Right forelimb (tissue), 1 donor: ENCODE results near the gene GAB2.
"Not testable (repeated sequence)": the region's sequence is repeated elsewhere in the genome, so short reads cannot be mapped to it uniquely, and the experiment has no call there.

Source experiments
- DNase-seq: peaks from one replicate; pipeline ENCODE4 v3.0.0-alpha.2; 2018

GAB2 gene

DNA sequence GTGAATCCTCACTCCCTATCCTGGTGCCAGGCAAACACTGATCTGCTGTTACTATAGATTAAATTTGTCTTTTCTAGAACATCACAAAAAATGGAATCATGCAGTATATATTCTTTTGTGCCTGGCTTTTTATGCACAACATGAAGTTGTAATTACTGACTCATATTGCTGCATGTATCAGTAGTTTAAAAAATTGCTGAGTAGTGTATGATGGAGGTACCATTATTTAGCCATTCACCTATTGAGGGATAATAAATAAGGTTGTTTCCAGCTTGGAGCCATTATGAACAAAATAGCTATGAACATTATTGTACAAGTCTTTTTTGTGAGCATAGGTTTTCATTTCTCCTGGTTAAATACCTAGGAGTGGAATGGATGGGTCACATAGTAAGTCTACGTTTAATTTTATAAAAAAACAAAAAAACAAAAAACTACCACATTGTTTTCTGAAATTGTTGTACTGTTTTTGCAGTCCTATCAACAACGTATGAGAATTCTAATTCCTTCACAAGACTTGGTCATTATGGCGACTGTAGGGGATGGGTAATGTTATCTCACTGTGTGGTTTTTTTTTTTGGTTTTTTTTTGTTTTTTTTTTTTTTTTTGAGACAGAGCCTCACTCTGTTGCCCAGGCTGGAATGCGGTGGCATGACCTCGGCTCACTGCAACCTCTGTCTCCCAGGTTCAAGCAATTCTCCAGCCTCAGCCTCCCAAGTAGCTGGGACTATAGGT lies 117.3 kb downstream of the GAB2 start:
- DNase-seq, result no peak

DNA sequence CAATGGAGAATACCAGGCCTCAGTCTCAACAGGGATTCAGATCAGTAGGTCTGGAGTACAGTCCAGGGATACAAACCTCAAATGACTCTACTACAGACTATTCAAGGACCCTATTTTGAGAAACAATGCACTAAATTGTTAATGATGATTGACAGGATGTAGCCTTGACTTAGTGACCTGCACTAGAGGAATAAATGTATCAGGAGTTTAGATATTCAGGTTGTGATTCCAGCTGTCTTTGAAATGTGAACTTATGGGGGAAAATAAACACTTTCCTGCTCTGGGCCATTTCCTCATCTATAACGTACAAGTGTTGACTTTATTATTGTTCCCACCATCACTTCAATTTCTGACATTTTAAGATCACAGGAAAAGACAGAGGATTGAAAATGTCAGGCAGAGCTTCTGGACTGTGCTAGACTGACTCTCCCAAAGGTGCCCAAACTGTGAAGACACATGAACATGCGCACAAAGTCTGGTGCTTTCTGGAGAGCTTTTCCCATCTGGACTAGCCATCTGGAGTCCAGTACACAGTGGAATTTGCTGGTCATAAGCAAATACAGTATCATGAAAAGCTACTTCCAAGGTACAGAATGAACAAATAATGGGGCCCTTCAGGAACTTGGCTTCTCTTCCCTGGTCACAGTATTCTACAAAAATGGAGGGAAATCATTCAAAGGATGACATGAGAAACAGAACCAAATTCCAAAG lies 118.5 kb downstream of the GAB2 start:
- no peak for DNase-seq

DNA sequence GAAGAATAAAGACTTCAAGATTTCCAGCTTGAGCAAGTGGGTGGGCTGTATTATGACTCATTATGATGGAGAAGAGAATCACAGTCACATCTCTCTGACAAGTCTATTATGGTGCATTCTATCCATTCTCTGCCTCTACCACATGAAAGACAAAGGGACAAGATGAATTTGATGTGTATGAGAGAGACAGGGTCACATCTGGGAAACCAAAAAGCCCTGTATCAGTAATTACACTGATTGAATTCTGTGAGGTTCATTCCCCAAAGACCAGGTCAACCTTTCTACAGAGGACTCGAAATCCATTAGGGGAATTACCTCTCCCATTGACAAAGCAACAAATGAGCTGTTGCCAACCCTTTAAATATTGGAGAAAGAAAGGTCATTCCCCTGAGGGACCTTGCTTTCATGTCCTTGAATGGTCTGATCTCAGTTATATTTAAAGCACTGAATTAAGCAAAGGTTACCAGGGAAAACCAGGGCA lies 119.3 kb downstream of the GAB2 start:
- DNase-seq, result no peak

DNA sequence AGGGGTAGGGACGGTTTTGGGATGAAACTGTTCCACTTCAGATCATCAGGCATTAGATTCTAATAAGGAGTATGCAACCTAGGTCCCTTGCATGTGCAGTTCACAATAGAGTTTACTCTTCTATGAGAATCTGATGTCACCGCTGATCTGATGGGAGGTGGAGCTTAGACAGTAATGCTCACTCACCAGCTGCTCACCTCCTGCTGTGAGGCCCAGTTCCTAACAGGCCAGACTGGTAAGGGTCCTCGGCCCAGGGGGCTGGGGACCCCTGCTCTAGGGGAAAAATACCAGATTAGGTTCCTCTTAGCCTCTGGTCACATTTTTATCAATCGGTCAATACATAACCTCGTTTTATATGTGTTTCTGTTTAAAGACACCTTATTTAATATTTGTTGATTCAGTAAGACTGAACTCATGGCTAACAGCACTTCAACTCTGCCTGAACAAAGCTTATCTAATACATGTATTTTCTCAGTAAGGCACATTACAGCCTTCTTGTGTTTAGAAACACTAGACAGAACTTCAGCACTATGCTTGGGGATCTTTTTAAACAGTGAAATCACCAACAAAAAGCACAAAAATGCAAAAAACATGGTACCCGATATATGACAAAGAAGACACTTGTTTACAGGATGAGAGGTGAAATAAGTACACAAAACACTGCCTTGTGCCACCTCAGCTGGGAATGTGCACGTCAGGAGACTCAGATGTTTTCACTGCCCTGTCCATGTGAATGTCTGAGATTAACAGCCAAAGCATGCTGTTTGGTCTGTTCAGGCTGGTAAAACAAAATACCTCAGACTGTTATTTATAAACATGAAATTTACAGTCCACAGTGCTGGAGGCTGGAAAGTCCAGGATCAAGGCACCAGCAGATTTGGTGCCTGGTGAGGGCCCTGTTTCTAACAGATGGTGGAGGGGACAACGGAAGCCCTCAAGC lies 121.4 kb downstream of the GAB2 start:
- no peak for DNase-seq

DNA sequence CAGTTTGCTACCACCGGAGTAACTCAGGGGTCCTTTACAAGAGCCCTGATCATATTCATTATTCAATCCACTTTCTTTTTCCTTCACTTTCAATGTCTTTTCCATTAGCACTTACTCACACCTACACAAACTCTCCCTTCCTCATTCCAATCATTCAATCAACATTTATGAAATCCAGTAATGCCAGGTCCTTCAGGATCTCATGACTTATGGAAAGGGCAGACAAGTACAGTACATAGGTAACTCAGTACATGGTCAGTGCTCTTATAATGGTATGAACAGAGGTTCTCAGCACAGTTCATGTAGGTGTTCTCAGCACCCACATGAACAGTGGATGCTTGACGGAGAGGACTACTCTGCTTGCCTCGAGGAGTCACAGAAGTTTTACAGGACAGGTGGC lies 122.3 kb downstream of the GAB2 start:
- no peak for DNase-seq

DNA sequence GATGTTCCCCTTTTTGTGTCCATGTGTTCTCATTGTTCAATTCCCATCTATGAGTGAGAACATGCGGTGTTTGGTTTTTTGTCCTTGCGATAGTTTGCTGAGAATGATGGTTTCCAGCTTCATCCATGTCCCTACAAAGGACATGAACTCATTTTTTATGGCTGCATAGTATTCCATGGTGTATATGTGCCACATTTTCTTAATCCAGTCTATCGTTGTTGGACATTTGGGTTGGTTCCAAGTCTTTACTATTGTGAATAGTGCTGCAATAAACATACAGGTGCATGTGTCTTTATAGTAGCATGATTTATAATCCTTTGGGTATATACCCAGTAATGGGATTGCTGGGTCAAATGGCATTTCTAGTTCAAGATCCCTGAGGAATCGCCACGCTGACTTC lies 123.5 kb downstream of the GAB2 start:
- DNase-seq, result not testable (repeated sequence)

DNA sequence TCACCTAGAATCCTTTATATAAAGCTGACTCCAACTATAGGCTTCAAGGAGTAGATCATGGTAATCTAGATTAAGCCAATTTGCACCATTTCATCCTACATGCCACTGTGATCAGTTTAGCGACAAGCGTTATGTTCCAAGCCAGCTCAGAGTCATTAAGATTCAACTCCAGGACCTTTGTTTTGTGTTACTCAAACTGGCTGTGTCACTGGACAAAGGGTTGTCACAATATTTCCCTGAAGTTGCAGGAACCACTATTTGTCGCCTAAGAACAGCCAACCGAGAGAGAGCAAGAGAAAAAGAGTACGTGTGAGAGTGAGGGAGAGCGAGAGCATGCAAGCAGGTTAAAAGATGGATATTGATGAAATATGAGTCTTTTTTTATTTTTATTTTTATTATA lies 124.1 kb downstream of the GAB2 start:
- no peak for DNase-seq

DNA sequence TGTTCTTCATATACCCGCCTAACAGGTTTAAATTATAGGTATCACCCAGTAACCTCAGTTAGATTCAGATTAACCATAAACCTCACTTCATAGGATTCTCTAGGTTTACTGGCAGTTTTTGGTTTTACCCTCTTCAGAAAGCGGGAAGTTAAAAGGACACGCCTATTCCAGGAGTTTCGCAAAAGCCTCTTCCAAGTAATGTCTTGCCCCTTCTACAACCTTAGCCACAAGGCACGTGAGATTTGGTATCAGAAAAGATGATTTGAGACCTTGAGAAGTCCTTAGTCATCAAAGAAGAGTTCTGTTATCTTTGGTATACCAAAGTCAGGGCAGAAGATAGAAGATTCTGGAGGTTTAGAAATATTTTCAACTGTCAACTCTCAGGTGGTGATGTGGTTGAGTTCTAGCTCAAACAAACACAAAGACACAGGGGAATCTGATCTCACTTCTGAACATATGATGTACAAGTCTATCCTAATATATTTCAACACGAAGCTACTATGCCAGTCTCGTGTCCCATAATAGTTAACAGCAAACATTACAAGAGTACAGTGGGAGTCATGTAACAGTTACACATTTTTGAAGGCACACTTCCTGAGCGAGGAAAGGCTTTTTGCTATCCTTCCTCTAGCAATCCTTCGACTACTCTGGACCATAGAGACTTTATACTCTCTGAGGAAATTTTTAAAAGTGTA lies 125.4 kb downstream of the GAB2 start:
- no peak for DNase-seq

DNA sequence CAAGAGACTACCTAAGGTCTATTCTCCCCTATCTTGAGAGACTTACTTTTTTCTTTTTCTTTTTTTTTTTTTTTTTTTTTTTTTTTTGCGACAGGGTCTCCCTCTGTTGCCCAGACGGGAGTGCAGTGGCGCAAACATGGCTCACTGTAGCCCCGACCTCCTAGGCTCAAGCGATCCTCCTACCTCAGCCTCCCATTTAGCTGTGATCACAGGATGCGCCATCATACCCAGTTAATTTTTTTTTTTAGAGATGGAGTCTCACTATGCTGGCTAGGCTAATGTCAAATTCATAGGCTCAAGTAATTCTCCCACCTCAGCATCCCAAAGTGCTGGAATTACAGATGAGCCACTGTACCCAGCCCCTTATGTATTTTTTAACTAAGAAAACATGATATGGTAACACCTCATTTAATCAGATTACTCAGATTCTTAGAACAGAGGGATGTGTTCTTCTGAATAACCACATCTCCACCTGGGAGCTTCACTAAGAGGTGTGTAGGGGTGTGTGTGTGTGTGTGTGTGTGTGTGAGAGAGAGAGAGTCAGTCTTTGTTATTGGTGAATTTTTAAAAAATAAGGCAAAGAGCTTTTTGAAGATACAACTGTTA lies 126.0 kb downstream of the GAB2 start:
- no peak for DNase-seq

DNA sequence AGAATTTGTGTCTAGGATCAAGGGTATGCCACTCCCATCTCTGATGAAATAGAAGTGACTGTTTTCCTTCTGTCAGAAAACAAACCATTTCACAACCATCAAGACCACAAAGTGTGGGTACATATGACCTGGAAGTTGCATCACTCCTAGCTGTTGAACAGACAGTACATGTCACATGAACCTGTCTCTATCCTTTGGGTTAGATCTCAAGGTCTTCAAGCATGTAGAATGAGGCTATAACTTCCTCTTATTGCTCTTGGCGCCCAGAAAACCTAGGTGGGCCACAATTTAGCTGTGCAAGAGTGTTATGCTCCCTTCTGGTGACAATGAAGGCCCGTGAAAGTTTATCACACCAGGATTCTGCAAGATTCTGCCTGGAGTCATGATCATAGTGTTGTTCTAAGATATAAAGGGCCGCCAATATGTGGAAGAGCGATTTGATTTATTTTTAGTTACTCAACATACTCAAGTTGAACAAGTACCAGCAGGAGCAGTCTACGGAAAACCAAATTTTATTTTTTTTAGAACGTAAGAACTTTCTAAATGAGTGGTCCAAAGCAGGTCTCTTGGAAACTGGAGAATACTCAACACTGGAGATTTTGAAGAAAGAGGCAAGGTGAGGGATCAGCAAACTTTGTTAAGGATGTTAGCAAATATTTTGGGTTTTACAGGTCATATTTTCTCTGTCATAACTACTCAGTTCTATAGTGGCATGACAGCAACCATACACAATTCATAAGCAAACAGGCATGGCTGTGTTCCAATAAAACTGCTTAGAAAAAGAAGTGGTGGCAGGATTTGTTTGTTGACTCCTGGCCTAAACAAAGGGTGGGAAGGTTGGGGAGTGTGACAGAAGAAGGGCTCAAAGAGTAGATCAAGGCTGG lies 127.1 kb downstream of the GAB2 start:
- no peak for DNase-seq

DNA sequence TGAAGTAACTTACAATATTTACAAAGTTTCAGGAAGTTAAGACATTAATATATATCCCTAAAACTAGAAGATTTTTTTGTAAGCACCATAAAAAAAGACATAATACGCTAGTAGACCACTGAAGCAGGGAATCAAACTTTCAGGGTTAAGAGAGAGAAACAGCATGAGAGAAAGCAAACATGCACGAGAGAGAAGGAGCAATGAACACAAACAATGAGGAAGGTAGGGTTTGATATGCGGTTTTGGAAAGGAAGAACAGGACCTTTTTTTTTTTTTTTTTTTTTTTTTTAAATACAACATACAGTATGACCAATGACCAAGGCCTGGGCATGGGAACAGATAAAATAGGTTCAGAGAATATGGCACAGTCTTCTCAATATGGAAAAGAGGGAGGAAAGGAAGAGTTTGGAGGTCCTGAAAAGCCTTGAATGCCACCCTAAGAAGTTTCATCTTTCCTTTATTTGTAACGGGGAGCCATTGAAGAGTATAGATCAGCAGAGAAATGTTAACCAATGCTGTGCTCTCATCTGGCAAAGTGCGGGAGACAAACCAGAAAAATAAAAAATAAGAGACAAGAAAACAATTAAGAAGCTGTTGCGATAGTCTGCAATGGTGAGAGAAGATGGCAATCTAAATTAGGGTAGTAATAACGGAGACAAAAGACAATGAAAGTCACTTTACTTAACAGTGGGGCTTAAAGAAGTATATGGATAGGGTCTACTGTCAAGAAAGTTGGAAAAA lies 127.9 kb downstream of the GAB2 start:
- no peak for DNase-seq

DNA sequence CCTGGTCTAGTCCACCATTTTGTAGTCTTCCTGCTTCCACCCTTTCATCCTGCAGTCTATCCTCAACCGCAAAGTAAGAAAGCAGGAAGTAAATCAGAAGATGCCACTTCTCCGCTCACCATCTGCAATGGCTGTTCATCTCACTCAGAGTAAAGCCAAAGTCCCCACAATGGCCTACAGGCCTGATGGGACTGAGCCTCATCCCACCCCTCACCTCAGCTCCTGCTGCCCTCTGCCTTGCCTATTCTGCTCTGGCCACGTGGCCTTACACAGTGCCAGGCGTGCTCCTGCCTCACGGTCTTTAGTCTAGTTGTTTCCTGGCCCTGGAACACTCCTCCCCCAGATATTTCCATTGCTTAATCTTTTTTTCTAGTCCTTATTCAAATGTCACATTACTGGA lies 133.4 kb downstream of the GAB2 start:
- DNase-seq, result no peak

DNA sequence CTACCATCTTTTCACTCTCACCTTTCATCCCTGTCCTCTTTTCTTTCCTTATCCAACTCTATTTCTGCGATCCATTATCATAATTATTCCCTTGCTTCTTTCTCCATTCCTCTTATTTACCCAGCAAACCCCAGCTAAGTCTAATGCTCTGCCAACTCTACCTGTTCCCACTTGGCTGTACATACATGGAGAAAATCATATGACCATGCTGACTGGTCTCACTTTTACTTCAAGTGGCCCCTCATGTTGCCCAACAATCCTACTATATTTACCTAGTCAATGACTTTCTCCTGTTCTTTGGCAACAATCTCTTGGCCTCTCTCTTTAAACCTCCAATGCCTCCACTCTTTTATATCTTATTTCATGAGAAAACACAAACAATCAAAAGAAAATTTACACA lies 134.8 kb downstream of the GAB2 start:
- DNase-seq, result no peak

DNA sequence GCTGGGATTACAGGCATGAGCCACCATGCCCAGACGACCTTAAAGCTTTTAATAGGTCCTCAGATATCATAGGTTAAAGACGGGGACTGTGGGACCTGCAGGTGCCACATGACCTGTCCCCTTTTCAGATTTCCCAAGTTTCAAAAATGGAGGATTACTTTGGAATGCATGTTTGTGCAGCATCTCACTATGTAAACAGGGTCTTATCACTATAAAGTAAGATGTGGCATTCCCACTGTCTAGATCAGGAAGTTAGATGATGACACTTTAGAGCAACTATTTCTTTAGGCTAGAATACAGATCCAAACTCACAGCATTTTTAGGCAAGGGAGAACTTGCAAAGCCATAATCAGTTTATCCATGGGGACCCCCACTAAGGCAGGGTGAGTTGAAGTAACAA lies 136.1 kb downstream of the GAB2 start:
- DNase-seq, result no peak

DNA sequence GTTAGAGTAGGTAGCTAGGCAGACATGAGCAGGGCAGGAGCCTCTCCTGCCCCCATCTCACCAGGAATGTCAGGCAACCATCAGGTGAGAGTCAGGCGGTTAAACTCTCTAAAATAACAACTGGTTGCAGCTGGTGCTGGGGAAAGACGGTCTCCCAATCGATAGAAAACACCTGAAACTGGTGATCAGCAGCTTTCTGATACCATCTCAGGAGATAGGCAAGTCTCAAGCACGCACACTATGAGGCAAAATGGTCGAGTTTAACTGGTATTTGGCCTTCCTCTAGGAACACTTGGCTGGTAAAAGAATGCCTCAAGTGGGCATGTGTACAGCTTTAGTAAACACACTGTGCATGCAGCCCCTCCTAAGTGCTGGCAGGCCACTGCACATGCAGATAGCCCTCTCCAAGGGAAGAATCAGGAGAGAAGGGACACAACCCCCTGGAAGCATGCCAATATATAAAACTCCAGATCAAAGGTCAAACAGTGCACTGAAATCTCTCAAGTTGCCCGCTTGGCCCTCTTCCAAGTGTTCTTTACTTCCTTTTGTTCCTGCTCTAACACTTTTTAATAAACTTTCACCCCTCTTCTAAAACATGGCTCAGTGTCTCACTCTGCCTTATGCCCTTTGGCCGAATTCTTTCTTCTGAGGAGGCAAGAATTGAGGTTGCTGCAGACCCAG lies 140.2 kb downstream of the GAB2 start:
- no peak for DNase-seq

DNA sequence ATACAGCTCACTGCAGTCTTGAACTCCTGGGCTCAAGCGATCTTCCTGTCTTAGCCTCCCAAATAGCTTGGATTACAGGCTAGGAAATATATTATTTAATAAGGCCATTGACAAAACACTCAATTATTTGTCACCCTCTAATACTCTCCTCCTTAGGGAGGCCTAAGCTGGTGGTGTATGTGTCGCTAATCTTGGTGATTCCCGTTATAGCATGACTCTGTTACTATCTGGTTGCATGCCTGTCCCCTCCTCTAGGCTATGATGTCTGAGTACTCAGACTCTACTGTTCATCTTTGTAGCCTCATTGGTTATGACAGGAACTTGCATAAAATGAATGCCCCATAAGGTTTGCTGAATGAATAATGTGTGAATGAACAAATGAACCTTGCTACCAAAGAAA lies 141.3 kb downstream of the GAB2 start:
- no peak for DNase-seq

DNA sequence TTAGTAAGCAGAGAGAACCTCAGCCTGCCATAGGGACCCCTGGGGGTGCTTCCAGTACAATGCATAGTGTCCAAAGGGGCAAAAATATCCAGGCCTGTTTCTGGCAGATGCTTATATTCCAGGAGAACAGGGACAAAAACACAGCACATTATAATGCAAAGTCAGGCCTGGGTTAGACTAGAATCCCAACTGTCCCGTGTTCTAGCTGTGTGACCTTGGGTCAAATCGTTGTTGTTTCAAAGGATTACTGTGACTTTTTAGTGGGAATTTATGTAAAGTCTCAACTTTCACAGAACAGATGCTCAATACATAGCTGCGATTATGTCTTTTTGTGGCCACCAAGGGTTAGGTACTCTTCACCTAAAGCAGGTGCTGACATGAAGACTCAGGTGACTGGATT lies 142.9 kb downstream of the GAB2 start:
- no peak for DNase-seq

DNA sequence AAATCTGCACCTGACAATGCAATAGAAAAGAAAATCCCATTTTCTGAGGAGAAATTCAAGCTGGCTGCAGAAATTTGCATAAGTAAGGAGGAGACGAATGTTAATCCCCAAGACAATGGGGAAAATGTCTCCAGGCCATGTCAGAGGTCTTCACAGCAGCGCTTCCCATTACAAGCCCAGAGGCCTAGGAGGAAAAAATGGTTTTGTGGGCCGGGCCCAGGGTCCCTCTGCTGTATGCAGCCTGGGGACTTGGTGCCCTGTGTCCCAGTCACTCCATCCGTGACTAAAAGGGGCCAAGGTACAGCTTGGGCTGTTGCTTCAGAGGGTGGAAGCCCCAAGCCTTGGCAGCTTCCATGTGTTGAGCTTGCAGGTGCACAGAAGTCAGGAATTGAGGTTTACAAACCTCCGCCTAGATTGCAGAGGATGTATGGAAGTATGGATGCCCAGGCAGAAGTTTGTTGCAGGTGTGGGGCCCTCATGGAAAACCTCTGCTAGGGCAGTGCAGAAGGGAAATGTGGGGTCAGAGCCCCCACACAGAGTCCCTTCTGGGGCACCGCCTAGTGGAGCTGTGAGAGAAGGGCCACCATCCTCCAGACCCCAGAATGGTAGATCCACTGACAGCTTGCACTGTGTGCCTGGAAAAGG lies 144.9 kb downstream of the GAB2 start:
- DNase-seq, result not testable (repeated sequence)

DNA sequence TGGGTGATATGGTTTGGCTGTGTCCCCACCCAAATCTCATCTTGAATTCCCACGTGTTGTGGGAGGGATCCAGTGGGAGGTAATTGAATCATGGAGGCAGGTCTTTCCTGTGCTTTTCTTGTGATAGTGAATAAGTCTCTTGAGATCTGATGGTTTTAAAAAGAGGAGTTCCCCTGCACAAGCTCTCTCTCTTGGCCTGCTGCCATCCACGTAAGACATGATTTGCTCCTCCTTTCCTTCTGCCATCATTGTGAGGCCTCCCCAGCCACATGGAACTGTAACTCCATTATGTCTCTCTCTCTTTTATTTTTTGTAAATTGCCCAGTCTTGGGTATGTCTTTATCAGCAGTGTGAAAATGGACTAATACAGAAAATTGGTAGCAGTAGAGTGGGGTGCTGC lies 145.8 kb downstream of the GAB2 start:
- DNase-seq, result not testable (repeated sequence)
